K562 (cell line): ENCODE measurements around the gene ERFL. TPM values are rescaled to one million over a fixed set of nuclear protein-coding genes. Genes with fewer than 3 reads are reported as not detected.

Experiments used
- CCNT2 ChIP-seq: IDR thresholded peaks from 2 replicates; pipeline ENCODE4 v1.6.1; 2011; ENCODE audit warnings: borderline replicate concordance, low read depth, mild to moderate bottlenecking, moderate library complexity, mixed read lengths, low read length; ENCODE audit not compliant: insufficient read length; ENCODE audit errors: extremely low read depth
- KLF10 ChIP-seq: fragments of 250-450 bp; sonication (Bioruptor Pico); IDR thresholded peaks from 2 replicates; pipeline ENCODE4 v1.6.1; 2021; ENCODE audit warnings: matching md5 sums
- MAFK ChIP-seq: IDR thresholded peaks from 2 replicates; pipeline ENCODE4 v1.6.1; 2011; ENCODE audit warnings: low read length, improper control_type of control experiment
- SMAD3 ChIP-seq: fragments of 450-650 bp; formaldehyde crosslinking; conservative IDR thresholded peaks from 2 replicates; pipeline ENCODE4 v1.4.0; 2020; ENCODE audit warnings: mild to moderate bottlenecking
- SMARCE1 ChIP-seq: fragments of 450-650 bp; IDR thresholded peaks from 2 replicates; pipeline ENCODE4 v1.7.1; 2016; ENCODE audit warnings: mild to moderate bottlenecking
- SP2 ChIP-seq: IDR thresholded peaks from 2 replicates; pipeline ENCODE4 v1.6.1; 2011; ENCODE audit warnings: mild to moderate bottlenecking, low read depth, low read length, moderate library complexity; ENCODE audit not compliant: poor library complexity, severe bottlenecking; ENCODE audit errors: extremely low read depth
- THRAP3 ChIP-seq: fragments of 450-650 bp; IDR thresholded peaks from 2 replicates; pipeline ENCODE4 v1.6.1; 2016; ENCODE audit warnings: mild to moderate bottlenecking, inconsistent platforms, borderline replicate concordance
- ZBTB7A ChIP-seq: IDR thresholded peaks from 2 replicates; pipeline ENCODE4 v1.6.1; 2011; ENCODE audit warnings: low read depth, mild to moderate bottlenecking, low read length, moderate library complexity, borderline replicate concordance; ENCODE audit not compliant: control insufficient read depth
- ZC3H11A ChIP-seq: IDR thresholded peaks from 2 replicates; pipeline ENCODE4 v1.6.1; 2012; ENCODE audit warnings: low read depth, low read length, improper control_type of control experiment
- ZC3H4 ChIP-seq: sonication (generic); formaldehyde crosslinking; IDR thresholded peaks from 2 replicates; pipeline ENCODE4 v1.9.0; 2021; ENCODE audit warnings: missing genetic modification reagents, borderline replicate concordance
- ZNF408 ChIP-seq: fragments of 250-450 bp; sonication (Bioruptor Pico); IDR thresholded peaks from 2 replicates; pipeline ENCODE4 v1.4.0; 2020; ENCODE audit warnings: low read depth, mild to moderate bottlenecking, moderate library complexity
- ZNF830 ChIP-seq: fragments of 250-450 bp; sonication (Bioruptor Pico); IDR thresholded peaks from 2 replicates; pipeline ENCODE4 v1.5.0; 2021; ENCODE audit warnings: mild to moderate bottlenecking
- ZZZ3 ChIP-seq: fragments of 450-650 bp; IDR thresholded peaks from 2 replicates; pipeline ENCODE4 v1.6.1; 2016; ENCODE audit warnings: antibody characterized with exemption, mild to moderate bottlenecking, moderate library complexity
- polyA plus RNA-seq, 8 experiments: library from polyadenylated mRNA; depleted of rRNA in 4 of 8; stranded (reverse) in 5 of 8; unstranded in 3 of 8; fragments of >200 nt; fragmentation: Nextera tagmentation in 2 of 8; fragmentation: Illumina TruSeq in 1 of 8; extraction: Ambion mirVana in 2 of 8; extraction: Trizol in 1 of 8; gene quantifications; 2 replicates each; pipeline versions ENCODE4 v1.2.1 to v1.2.3, GENCODE V29; 2011 to 2014; ENCODE audit warnings: inconsistent platforms in 1 of 8, missing spikeins in 1 of 8
- total RNA-seq, 7 experiments: library from RNA; depleted of rRNA in 6 of 7; stranded (reverse); fragments of >200 nt in 6 of 7; fragmentation: Illumina TruSeq in 2 of 7; extraction: Trizol in 2 of 7; gene quantifications; 2 replicates each; pipeline versions ENCODE4 v1.2.1 to v1.2.3, GENCODE V29; 2011 to 2021; ENCODE audit warnings: low replicate concordance in 1 of 7
- TF ChIP-seq, protein P1 (sequence below), 2 experiments: fragments of 450-650 bp; formaldehyde crosslinking in 1 of 2; IDR thresholded peaks; 2 replicates each; pipeline versions ENCODE4 v1.4.0 to v1.6.1; 2014 to 2020; ENCODE audit warnings: mild to moderate bottlenecking in 2 of 2, borderline replicate concordance in 1 of 2, low read depth in 1 of 2
- TF ChIP-seq, protein P2 (sequence below), 3 experiments: fragments of 200-800 bp in 1 of 3; fragments of 250-450 bp in 1 of 3; fragments of 450-650 bp in 1 of 3; sonication (Bioruptor Pico) in 1 of 3; sonication (Bioruptor generic) in 1 of 3; formaldehyde crosslinking in 1 of 3; IDR thresholded peaks; 2 replicates each; pipeline versions ENCODE4 v1.6.1 to v1.8.0; 2016 to 2022; ENCODE audit warnings: mild to moderate bottlenecking in 2 of 3, missing genetic modification characterization in 2 of 3, missing compliant biosample characterization in 1 of 3, moderate library complexity in 1 of 3

The ERFL gene
- total and polyA plus RNA-seq, 9 of the 15 experiments (the other 6 are each of a cell fraction or from before 2014, with no cell fraction given): 0.07 to 0.75 (median 0.32) TPM; not detected in 4

DNA sequence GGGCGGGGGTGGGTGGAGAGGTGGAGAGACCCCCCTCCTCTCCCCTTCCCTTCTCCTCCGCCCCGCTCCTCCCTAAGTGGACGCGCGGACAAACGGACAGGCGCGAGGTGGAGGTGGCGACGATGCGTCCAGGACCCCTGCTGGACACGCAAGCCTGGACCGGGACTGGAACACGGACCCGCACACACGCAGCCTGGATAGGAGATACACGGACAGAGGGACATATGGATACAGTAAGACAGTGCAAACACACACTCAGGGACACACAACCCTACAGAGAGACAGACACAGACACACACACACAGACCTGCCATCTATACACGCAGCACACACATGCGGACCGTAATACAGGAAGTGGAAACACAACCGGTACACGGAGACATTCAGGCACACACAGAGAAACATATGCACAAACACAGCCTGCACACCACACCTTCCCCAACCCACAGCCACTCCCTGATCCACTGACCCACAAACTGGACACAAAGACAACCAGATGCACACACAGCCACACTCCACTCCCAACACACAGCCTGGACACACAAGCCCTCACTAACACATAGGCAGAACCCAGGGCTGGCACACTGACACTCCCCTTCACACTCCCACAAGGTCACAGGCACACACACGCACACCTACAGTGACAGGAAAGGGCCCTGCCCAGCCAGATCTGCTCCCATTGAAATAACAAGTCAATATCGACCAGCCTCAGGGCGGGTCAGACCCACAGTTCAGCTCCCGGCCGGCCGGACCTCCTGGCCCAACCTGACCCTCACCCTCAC, 696 bp upstream of the ERFL start (continued):
- TF ChIP-seq CCNT2 (no peak), SP2 (no peak), ZC3H11A (no peak), THRAP3 (no peak), ZNF408 (CRISPR knock-in tag) (no peak), KLF10 (CRISPR knock-in tag) (no peak), ZBTB7A (no peak), SMARCE1 (peak; percentile 68), ZC3H4 (CRISPR knock-in tag) (no peak), ZZZ3 (no peak), SMAD3 (CRISPR knock-in tag) (no peak), MAFK (0 out of 2 replicates have a peak, but pooled peaks have one; percentile 5), ZNF830 (CRISPR knock-in tag) (no peak)
- TF ChIP-seq, protein P1, sequence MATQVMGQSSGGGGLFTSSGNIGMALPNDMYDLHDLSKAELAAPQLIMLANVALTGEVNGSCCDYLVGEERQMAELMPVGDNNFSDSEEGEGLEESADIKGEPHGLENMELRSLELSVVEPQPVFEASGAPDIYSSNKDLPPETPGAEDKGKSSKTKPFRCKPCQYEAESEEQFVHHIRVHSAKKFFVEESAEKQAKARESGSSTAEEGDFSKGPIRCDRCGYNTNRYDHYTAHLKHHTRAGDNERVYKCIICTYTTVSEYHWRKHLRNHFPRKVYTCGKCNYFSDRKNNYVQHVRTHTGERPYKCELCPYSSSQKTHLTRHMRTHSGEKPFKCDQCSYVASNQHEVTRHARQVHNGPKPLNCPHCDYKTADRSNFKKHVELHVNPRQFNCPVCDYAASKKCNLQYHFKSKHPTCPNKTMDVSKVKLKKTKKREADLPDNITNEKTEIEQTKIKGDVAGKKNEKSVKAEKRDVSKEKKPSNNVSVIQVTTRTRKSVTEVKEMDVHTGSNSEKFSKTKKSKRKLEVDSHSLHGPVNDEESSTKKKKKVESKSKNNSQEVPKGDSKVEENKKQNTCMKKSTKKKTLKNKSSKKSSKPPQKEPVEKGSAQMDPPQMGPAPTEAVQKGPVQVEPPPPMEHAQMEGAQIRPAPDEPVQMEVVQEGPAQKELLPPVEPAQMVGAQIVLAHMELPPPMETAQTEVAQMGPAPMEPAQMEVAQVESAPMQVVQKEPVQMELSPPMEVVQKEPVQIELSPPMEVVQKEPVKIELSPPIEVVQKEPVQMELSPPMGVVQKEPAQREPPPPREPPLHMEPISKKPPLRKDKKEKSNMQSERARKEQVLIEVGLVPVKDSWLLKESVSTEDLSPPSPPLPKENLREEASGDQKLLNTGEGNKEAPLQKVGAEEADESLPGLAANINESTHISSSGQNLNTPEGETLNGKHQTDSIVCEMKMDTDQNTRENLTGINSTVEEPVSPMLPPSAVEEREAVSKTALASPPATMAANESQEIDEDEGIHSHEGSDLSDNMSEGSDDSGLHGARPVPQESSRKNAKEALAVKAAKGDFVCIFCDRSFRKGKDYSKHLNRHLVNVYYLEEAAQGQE (IDR thresholded peaks at IDR 0.05; ENCODE audit: borderline replicate concordance): no peak
- TF ChIP-seq, protein P1 (CRISPR knock-in tag; IDR thresholded peaks at IDR 0.05; ENCODE audit: low read depth): 0 out of 2 replicates have a peak, but pooled peaks have one; percentile 24
- TF ChIP-seq, protein P2, sequence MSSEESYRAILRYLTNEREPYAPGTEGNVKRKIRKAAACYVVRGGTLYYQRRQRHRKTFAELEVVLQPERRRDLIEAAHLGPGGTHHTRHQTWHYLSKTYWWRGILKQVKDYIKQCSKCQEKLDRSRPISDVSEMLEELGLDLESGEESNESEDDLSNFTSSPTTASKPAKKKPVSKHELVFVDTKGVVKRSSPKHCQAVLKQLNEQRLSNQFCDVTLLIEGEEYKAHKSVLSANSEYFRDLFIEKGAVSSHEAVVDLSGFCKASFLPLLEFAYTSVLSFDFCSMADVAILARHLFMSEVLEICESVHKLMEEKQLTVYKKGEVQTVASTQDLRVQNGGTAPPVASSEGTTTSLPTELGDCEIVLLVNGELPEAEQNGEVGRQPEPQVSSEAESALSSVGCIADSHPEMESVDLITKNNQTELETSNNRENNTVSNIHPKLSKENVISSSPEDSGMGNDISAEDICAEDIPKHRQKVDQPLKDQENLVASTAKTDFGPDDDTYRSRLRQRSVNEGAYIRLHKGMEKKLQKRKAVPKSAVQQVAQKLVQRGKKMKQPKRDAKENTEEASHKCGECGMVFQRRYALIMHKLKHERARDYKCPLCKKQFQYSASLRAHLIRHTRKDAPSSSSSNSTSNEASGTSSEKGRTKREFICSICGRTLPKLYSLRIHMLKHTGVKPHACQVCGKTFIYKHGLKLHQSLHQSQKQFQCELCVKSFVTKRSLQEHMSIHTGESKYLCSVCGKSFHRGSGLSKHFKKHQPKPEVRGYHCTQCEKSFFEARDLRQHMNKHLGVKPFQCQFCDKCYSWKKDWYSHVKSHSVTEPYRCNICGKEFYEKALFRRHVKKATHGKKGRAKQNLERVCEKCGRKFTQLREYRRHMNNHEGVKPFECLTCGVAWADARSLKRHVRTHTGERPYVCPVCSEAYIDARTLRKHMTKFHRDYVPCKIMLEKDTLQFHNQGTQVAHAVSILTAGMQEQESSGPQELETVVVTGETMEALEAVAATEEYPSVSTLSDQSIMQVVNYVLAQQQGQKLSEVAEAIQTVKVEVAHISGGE (CRISPR knock-in tag; IDR thresholded peaks at IDR 0.05): 0 out of 6 replicates have a peak, but pooled peaks of 1 of the 3 experiments have one; percentile 47
